Vagina (tissue), 2 donors: ENCODE results near the gene PGAP2.

ENCODE experiments used
- POLR2A ChIP-seq, 2 donors: fragments of 450-650 bp; IDR thresholded peaks; one replicate each; pipeline ENCODE4 v1.6.1; 2017; ENCODE audit warnings: antibody characterized with exemption in 2 of 2, mild to moderate bottlenecking in 2 of 2, moderate library complexity in 2 of 2
- TF ChIP-seq, protein P1 (sequence below), 3 experiments: fragments of 450-650 bp in 2 of 3; fragments of 200-600 bp in 1 of 3; sonication (generic) in 1 of 3; IDR thresholded peaks; one replicate each; pipeline ENCODE4 v1.5.1; 2017 to 2019; ENCODE audit warnings: antibody characterized with exemption in 3 of 3, mild to moderate bottlenecking in 2 of 3, moderate library complexity in 2 of 3

DNA sequence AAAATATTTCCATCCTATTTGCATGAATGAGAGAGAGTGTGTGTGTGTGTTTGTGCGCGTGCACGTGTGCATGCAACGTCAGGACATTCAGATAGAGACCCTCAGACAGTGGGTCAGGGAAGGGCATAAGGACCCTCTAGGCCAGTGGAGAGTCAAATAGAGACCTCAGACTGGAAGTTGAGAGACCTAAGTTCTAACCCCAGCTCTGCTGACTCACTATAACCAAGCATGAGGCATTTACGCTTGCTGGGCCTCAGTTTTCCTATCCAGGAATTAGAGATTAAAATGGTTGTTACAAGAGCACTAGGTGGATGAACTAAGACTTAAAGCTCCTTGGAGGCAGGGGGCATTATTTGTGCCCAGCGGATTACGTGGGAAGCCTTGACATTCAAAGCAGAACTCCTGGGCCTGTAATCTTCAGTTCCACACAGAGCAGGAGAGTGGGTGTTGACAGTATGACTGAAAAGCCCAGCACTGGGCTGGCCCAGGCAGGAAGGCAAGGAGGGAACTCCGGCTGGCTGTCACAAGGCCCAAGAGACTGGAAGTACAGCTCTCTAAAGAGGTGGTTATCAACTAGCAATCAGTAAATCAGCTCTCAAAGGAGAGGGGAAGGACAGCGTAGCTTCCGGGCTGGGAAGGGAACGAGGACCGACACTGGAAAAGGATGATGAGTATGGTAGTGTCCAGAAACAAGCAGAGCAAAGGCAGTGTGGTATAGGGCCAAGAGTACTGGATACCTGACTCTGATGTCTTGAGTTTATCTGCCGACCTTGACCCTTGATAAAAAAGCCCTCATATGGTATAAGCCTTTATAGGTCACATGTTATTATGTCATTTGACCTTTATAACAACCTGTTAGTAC is 23.2 kb downstream of the PGAP2 start:
- no peak for TF ChIP-seq POLR2A (IDR thresholded peaks at IDR 0.05)
- TF ChIP-seq, protein P1, sequence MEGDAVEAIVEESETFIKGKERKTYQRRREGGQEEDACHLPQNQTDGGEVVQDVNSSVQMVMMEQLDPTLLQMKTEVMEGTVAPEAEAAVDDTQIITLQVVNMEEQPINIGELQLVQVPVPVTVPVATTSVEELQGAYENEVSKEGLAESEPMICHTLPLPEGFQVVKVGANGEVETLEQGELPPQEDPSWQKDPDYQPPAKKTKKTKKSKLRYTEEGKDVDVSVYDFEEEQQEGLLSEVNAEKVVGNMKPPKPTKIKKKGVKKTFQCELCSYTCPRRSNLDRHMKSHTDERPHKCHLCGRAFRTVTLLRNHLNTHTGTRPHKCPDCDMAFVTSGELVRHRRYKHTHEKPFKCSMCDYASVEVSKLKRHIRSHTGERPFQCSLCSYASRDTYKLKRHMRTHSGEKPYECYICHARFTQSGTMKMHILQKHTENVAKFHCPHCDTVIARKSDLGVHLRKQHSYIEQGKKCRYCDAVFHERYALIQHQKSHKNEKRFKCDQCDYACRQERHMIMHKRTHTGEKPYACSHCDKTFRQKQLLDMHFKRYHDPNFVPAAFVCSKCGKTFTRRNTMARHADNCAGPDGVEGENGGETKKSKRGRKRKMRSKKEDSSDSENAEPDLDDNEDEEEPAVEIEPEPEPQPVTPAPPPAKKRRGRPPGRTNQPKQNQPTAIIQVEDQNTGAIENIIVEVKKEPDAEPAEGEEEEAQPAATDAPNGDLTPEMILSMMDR (IDR thresholded peaks at IDR 0.05), result no peak
